Measurements from ENCODE around the gene AGL. TPM values are rescaled to one million over a fixed set of nuclear protein-coding genes. Genes with fewer than 3 reads are reported as not detected.
A peak's percentile ranks its signal among the peaks of the same experiment; 100 is the strongest.
"Not testable (repeated sequence)": the region's sequence is repeated elsewhere in the genome, so short reads cannot be mapped to it uniquely, and the experiment has no call there.

The AGL gene
- total RNA-seq, 1 donor from 2014 or later = 64.3 TPM

- Histone ChIP-seq H3K4me3 (no peak overlapping the region), H3K27me3 (ENCODE audit: low read depth) (no peaks in the 10 kb centered on the region), H3K4me1 (no peaks in the 10 kb centered on the region), H3K9me3 (replicated peaks) (no peaks in the 10 kb centered on the region), H3K36me3 (peaks cover 76% of the 10 kb centered on the region), H3K27ac (replicated peaks) (no peak overlapping the region)
- no peak for TF ChIP-seq CTCF (IDR thresholded peaks at IDR 0.05; ENCODE audit: borderline replicate concordance)
- intact Hi-C loops (cut with micrococcal nuclease) = no loop called here
- no peak for DNase-seq
Observed at GRCh38 chr1:99887890-99888289, 37.7 kb downstream of the AGL start.

- no peak overlapping the region for H3K27ac ChIP-seq (replicated peaks)
- no peak for DNase-seq
- H3K36me3 ChIP-seq = peaks cover 79% of the 10 kb centered on the region
- intact Hi-C loops (cut with micrococcal nuclease) = no loop called here
- H3K27me3 ChIP-seq (ENCODE audit: low read depth) = no peaks in the 10 kb centered on the region
- no peaks in the 10 kb centered on the region for H3K4me1 ChIP-seq
- H3K9me3 ChIP-seq (replicated peaks) = no peaks in the 10 kb centered on the region
- TF ChIP-seq CTCF (IDR thresholded peaks at IDR 0.05; ENCODE audit: borderline replicate concordance) = no peak
- no peak overlapping the region for H3K4me3 ChIP-seq
Observed at GRCh38 chr1:99891997-99892396, 41.8 kb downstream of the AGL start.

- intact Hi-C loops (cut with micrococcal nuclease); H3K9me3 ChIP-seq (replicated peaks); H3K27me3 ChIP-seq (ENCODE audit: low read depth); H3K4me3 ChIP-seq; H3K27ac ChIP-seq (replicated peaks); H3K4me1 ChIP-seq; DNase-seq: not testable (repeated sequence)
- H3K36me3 ChIP-seq = peaks cover 72% of the 10 kb centered on the region
Observed at GRCh38 chr1:99903278-99903677, 53.1 kb downstream of the AGL start.

- H3K4me3 ChIP-seq = no peak overlapping the region
- no peak for DNase-seq
- H3K9me3 ChIP-seq (replicated peaks) = peaks cover 8% of the 10 kb centered on the region
- H3K36me3 ChIP-seq = peaks cover 70% of the 10 kb centered on the region
- TF ChIP-seq CTCF (IDR thresholded peaks at IDR 0.05; ENCODE audit: borderline replicate concordance) = no peak
- no peak overlapping the region for H3K27ac ChIP-seq (replicated peaks)
- H3K27me3 ChIP-seq (ENCODE audit: low read depth) = no peaks in the 10 kb centered on the region
- no peaks in the 10 kb centered on the region for H3K4me1 ChIP-seq
- intact Hi-C loops (cut with micrococcal nuclease) = no loop called here
Observed at GRCh38 chr1:99906535-99906934, 56.4 kb downstream of the AGL start.

GRCh38 chr1:99917214-99917613 is 67.1 kb downstream of the AGL start:
- peaks cover 72% of the 10 kb centered on the region for H3K36me3 ChIP-seq
- intact Hi-C loops (cut with micrococcal nuclease) = no loop called here

GRCh38 chr1:99919220-99919619 is 69.1 kb downstream of the AGL start:
- no peak for DNase-seq
- Histone ChIP-seq H3K9me3 (replicated peaks) (no peaks in the 10 kb centered on the region), H3K4me3 (no peak overlapping the region), H3K4me1 (peaks cover 26% of the 10 kb centered on the region), H3K27me3 (ENCODE audit: low read depth) (no peaks in the 10 kb centered on the region), H3K36me3 (peaks cover 61% of the 10 kb centered on the region), H3K27ac (replicated peaks) (peak overlapping the region; percentile 60)
- intact Hi-C loops (cut with micrococcal nuclease) = no loop called here
- TF ChIP-seq CTCF (IDR thresholded peaks at IDR 0.05; ENCODE audit: borderline replicate concordance) = no peak

More at GRCh38 chr1:99917214-99917613, 67.1 kb downstream of the AGL start:
- Histone ChIP-seq H3K27me3 (ENCODE audit: low read depth) (no peaks in the 10 kb centered on the region), H3K4me1 (peaks cover 26% of the 10 kb centered on the region), H3K4me3 (peak overlapping the region; percentile 37), H3K27ac (replicated peaks) (peak overlapping the region; percentile 60), H3K9me3 (replicated peaks) (no peaks in the 10 kb centered on the region)
- no peak for DNase-seq
- no peak for TF ChIP-seq CTCF (IDR thresholded peaks at IDR 0.05; ENCODE audit: borderline replicate concordance)

Measured in left ventricle myocardium inferior (tissue), 1 donor.